ENCODE measurements around the gene KPNA4.

GRCh38 chr3:160568989-160569388 is 3.6 kb upstream of the KPNA4 start:
- TF ChIP-seq POLR2AphosphoS5 (IDR thresholded peaks at IDR 0.05; ENCODE audit: low read depth), result no peak
- TF ChIP-seq CTCF (IDR thresholded peaks at IDR 0.05; ENCODE audit: insufficient read depth, low read length), result no peak
- TF ChIP-seq GABPA (IDR thresholded peaks at IDR 0.05; ENCODE audit: low read depth), result no peak
- TF ChIP-seq REST (IDR thresholded peaks at IDR 0.05; ENCODE audit: insufficient replicate concordance, low read depth), result no peak
- no peak for TF ChIP-seq SPI1 (IDR thresholded peaks at IDR 0.05; ENCODE audit: borderline replicate concordance, low read depth)

Data from HL-60 (cell line).